Mucosa of descending colon (tissue), 3 donors: Measurements from ENCODE around the gene STEAP2. TPM values are rescaled to one million over a fixed set of nuclear protein-coding genes. Genes with fewer than 3 reads are reported as not detected.
A peak's percentile ranks its signal among the peaks of the same experiment; 100 is the strongest.

Experiments
- ATAC-seq: fragments of 200-7000 bp; cut with Tn5 transposase; one replicate; pipeline ENCODE4 v1.9.1; 2020; ENCODE audit warnings: mild to moderate bottlenecking, moderate library complexity
- DNase-seq, 3 donors: peaks; one replicate each; pipeline ENCODE4 v3.0.0-alpha.2; 2020
- H3K36me3 ChIP-seq: fragments of 200-600 bp; one replicate; pipeline ENCODE4 v1.8.0; 2021; ENCODE audit warnings: low read depth, mild to moderate bottlenecking
- H3K4me1 ChIP-seq: fragments of 200-600 bp; one replicate; pipeline ENCODE4 v1.8.0; 2021; ENCODE audit warnings: low read depth, mild to moderate bottlenecking
- H3K4me3 ChIP-seq: fragments of 200-600 bp; one replicate; pipeline ENCODE4 v1.8.0; 2021; ENCODE audit warnings: mild to moderate bottlenecking
- H3K9me3 ChIP-seq: fragments of 200-600 bp; one replicate; pipeline ENCODE4 v1.8.0; 2021; ENCODE audit warnings: mild to moderate bottlenecking
- CTCF ChIP-seq: fragments of 200-600 bp; IDR thresholded peaks from one replicate; pipeline ENCODE4 v1.8.0; 2022; ENCODE audit warnings: antibody characterized with exemption, mild to moderate bottlenecking
- intact Hi-C, 2 donors: fragments of 100-400 bp; cut with DNase I in 1 of 2; cut with micrococcal nuclease in 1 of 2; formaldehyde crosslinking; loops; one replicate each; pipeline versions ENCODE4 v1.11.0 to v1.11.1; 2022; cut with DNase I, micrococcal nuclease
- total RNA-seq, 3 donors: library from RNA; stranded (reverse); fragmentation: NEBNext Ultra II Directional in 2 of 3; extraction: Animal tissue kit (Norgen Biotek cat#: 25700) in 2 of 3; gene quantifications; one replicate each; pipeline versions ENCODE4 v1.2.1 to v1.2.4, GENCODE V29; 2021 to 2023
- donor health status: DM: no; HTN: no; CAD: no; lungs with moderate emphysema.
- donor health status: DM: no; HTN: no; CAD: no.
- donor health status: DM: no; HTN: yes; CAD: no.

Gene STEAP2
- total RNA-seq, 3 donors from 2014 or later: 22.2 to 26.3 (median 23.1) TPM

GRCh38 chr7:90210475-90210874 is 1.1 kb upstream of the STEAP2 start:
- no peak for TF ChIP-seq CTCF
- ATAC-seq (no peak), DNase-seq (no peak)
- Histone ChIP-seq H3K36me3 (no peaks in the 10 kb centered on the region), H3K9me3 (no peaks in the 10 kb centered on the region), H3K4me3 (no peak overlapping the region), H3K4me1 (no peaks in the 10 kb centered on the region)
- intact Hi-C loops: no loop called here

DNA sequence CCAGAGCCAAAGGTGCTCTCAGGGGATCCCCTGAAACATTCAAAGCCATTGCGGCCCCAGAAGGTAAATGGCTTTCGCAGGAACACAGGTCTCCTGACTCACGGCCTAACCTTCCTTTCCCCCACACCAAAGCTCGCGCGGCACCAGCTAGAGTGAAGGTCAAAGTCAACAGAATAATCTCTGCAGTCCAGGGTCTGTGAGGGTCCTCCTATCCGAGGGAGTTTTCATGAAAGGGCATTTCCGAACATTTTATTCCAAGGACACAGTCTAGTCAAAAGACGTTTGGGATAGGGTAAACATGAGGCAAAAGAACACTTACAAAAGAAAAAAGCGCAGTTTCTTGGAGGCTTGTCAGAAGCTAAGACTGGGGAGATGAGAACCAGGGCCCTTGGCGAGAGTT is 559 bp upstream of the STEAP2 start:
- TF ChIP-seq CTCF: no peak
- H3K4me1 ChIP-seq: no peaks in the 10 kb centered on the region
- peak overlapping the region; percentile 61 for H3K4me3 ChIP-seq
- intact Hi-C loops: no loop called here
- ATAC-seq (peak; percentile 4), DNase-seq (peak; percentile 32 to 51 (median 39))
- no peaks in the 10 kb centered on the region for H3K9me3 ChIP-seq
- no peaks in the 10 kb centered on the region for H3K36me3 ChIP-seq

DNA sequence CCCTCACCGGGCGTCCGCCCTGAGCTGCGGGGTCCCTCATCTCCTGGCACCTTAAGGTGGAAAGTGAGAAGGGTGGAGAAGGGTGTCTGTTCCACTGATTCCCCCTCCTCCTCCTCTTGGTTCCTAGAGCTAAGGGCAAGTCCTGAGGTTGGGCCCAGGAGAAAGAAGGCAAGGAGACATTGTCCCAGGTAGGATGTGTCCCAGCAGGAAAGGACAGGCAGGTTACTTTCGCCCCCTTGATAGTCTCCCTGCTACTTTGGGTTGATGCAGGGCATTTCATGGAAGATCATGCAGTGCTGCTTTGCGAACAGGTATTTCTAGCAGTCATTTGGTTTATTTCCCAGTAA is 582 bp downstream of the STEAP2 start:
- Histone ChIP-seq H3K36me3 (no peaks in the 10 kb centered on the region), H3K4me1 (no peaks in the 10 kb centered on the region), H3K9me3 (no peaks in the 10 kb centered on the region), H3K4me3 (peak overlapping the region; percentile 61)
- ATAC-seq (peak; percentile 42), DNase-seq (no peak)
- intact Hi-C loops: no loop called here
- no peak for TF ChIP-seq CTCF

GRCh38 chr7:90213521-90213920 is 2.0 kb downstream of the STEAP2 start:
- intact Hi-C loops: no loop called here
- no peaks in the 10 kb centered on the region for H3K4me1 ChIP-seq
- H3K9me3 ChIP-seq: no peaks in the 10 kb centered on the region
- DNase-seq: no peak
- ATAC-seq: no peak
- no peak overlapping the region for H3K4me3 ChIP-seq
- TF ChIP-seq CTCF: no peak
- no peaks in the 10 kb centered on the region for H3K36me3 ChIP-seq

- ATAC-seq (no peak), DNase-seq (no peak)
- no peaks in the 10 kb centered on the region for H3K9me3 ChIP-seq
- no peaks in the 10 kb centered on the region for H3K36me3 ChIP-seq
- intact Hi-C loops: no loop called here
- no peak for TF ChIP-seq CTCF
- H3K4me1 ChIP-seq: no peaks in the 10 kb centered on the region
- no peak overlapping the region for H3K4me3 ChIP-seq
Measured at GRCh38 chr7:90216080-90216674, 4.6 kb downstream of the STEAP2 start.

- intact Hi-C loops: no loop called here
- H3K9me3 ChIP-seq: no peaks in the 10 kb centered on the region
- H3K36me3 ChIP-seq: no peaks in the 10 kb centered on the region
- H3K4me3 ChIP-seq: no peak overlapping the region
- no peak for TF ChIP-seq CTCF
- no peak for ATAC-seq
- DNase-seq: no peak
- H3K4me1 ChIP-seq: no peaks in the 10 kb centered on the region
Measured at GRCh38 chr7:90216771-90217170, 5.2 kb downstream of the STEAP2 start.
